GM18519 (cell line): ENCODE results near the gene ATE1.
"Not testable (repeated sequence)": the region's sequence is repeated elsewhere in the genome, so short reads cannot be mapped to it uniquely, and the experiment has no call there.

Source experiments
- ATAC-seq: cut with Tn5 transposase; IDR thresholded peaks from one replicate; pipeline ENCODE4 v1.9.1; 2021; ENCODE audit warnings: mild to moderate bottlenecking, moderate library complexity; ENCODE audit not compliant: unreplicated experiment, low FRiP score

The ATE1 gene

GRCh38 chr10:121927841-121928527 lies at the start of gene ATE1:
Gene ATE1, minus strand, starts transcription at chr10:121928031. Its CDS starts 82 bp downstream, at chr10:121927949.
- peak; percentile 82 for ATAC-seq

GRCh38 chr10:121976607-121977006 lies 48.8 kb upstream of the ATE1 start:
- no peak for ATAC-seq

GRCh38 chr10:121975295-121976086 lies 47.7 kb upstream of the ATE1 start:
- ATAC-seq = no peak

- ATAC-seq = peak; percentile 61
Measured at GRCh38 chr10:121974535-121975294, 46.9 kb upstream of the ATE1 start, which contains the start of gene NSMCE4A. Gene NSMCE4A, minus strand, starts transcription at chr10:121975217. Its CDS starts 52 bp downstream, at chr10:121975165.

GRCh38 chr10:121974019-121974534 lies 46.2 kb upstream of the ATE1 start:
- peak; percentile 23 for ATAC-seq

- ATAC-seq = not testable (repeated sequence)
Measured at GRCh38 chr10:121969086-121969485, 41.3 kb upstream of the ATE1 start.

GRCh38 chr10:121965996-121966395 lies 38.2 kb upstream of the ATE1 start:
- ATAC-seq = no peak

GRCh38 chr10:121961456-121961855 lies 33.6 kb upstream of the ATE1 start:
- ATAC-seq = no peak

- no peak for ATAC-seq
Measured at GRCh38 chr10:121959671-121960070, 31.8 kb upstream of the ATE1 start.

- ATAC-seq = no peak
Measured at GRCh38 chr10:121956111-121957061, 28.6 kb upstream of the ATE1 start.

GRCh38 chr10:121952226-121952625 lies 24.4 kb upstream of the ATE1 start:
- ATAC-seq = no peak

GRCh38 chr10:121949451-121949850 lies 21.6 kb upstream of the ATE1 start:
- no peak for ATAC-seq

GRCh38 chr10:121949049-121949448 lies 21.2 kb upstream of the ATE1 start:
- no peak for ATAC-seq

GRCh38 chr10:121947343-121948330 lies 19.8 kb upstream of the ATE1 start:
- ATAC-seq = no peak

GRCh38 chr10:121942749-121943416 lies 15.1 kb upstream of the ATE1 start:
- no peak for ATAC-seq

- no peak for ATAC-seq
Measured at GRCh38 chr10:121941532-121941931, 13.7 kb upstream of the ATE1 start.

- no peak for ATAC-seq
Measured at GRCh38 chr10:121936295-121936694, 8.5 kb upstream of the ATE1 start.

GRCh38 chr10:121935702-121936101 lies 7.9 kb upstream of the ATE1 start:
- ATAC-seq = no peak
